Embryonic facial prominence (tissue), 1 donor: ENCODE measurements around the gene AQP5.

Experiments
- DNase-seq: peaks from one replicate; pipeline ENCODE4 v3.0.0-alpha.2; 2016; ENCODE audit errors: extremely low spot score

AQP5 gene

GRCh38 chr12:49961111-49961922, at the start of gene AQP5:
TSS of gene AQP5 (plus strand) at chr12:49961872. CDS start at chr12:49962018, 146 bp downstream.
- DNase-seq, result no peak

GRCh38 chr12:49912345-49913255, 49.1 kb upstream of the AQP5 start:
- no peak for DNase-seq

- no peak for DNase-seq
Observed at GRCh38 chr12:49916129-49916919, 45.3 kb upstream of the AQP5 start.

GRCh38 chr12:49917166-49917787, 44.4 kb upstream of the AQP5 start:
- DNase-seq, result no peak

- no peak for DNase-seq
Observed at GRCh38 chr12:49917788-49918173, 43.9 kb upstream of the AQP5 start.

GRCh38 chr12:49920241-49920914, 41.3 kb upstream of the AQP5 start:
- DNase-seq, result no peak

- no peak for DNase-seq
Observed at GRCh38 chr12:49920915-49921286, 40.8 kb upstream of the AQP5 start.

- no peak for DNase-seq
Observed at GRCh38 chr12:49921299-49921698, 40.4 kb upstream of the AQP5 start.

GRCh38 chr12:49921936-49922335, 39.7 kb upstream of the AQP5 start:
- DNase-seq, result no peak

GRCh38 chr12:49922349-49923034, 39.2 kb upstream of the AQP5 start:
- DNase-seq, result no peak

- no peak for DNase-seq
Observed at GRCh38 chr12:49923035-49923644, 38.5 kb upstream of the AQP5 start.

GRCh38 chr12:49923880-49924556, 37.7 kb upstream of the AQP5 start:
- no peak for DNase-seq

GRCh38 chr12:49924628-49925246, 36.9 kb upstream of the AQP5 start:
- no peak for DNase-seq

GRCh38 chr12:49925433-49926204, 36.1 kb upstream of the AQP5 start:
- DNase-seq, result no peak

GRCh38 chr12:49928471-49928870, 33.2 kb upstream of the AQP5 start:
- no peak for DNase-seq

GRCh38 chr12:49929581-49929980, 32.1 kb upstream of the AQP5 start:
- no peak for DNase-seq

GRCh38 chr12:49930515-49931288, 31.0 kb upstream of the AQP5 start:
- no peak for DNase-seq
